Non-pigmented ciliary epithelial cell (primary cell): Measurements from ENCODE around the gene PSMB4.

Source experiments
- DNase-seq: peaks from one replicate; pipeline ENCODE4 v3.0.0-alpha.2; 2010; ENCODE audit warnings: low read depth

PSMB4 gene

GRCh38 chr1:151443846-151444782 is 44.7 kb downstream of the PSMB4 start:
- peak; percentile 62 for DNase-seq

GRCh38 chr1:151444783-151445177 is 45.4 kb downstream of the PSMB4 start:
- DNase-seq: no peak

GRCh38 chr1:151447696-151448095 is 48.3 kb downstream of the PSMB4 start:
- DNase-seq: no peak
